HG02973 (cell line): ENCODE measurements around the gene PBX3.

Source experiments
- ATAC-seq: cut with Tn5 transposase; IDR thresholded peaks from one replicate; pipeline ENCODE4 v1.9.1; 2021; ENCODE audit warnings: moderate library complexity; ENCODE audit not compliant: unreplicated experiment

PBX3 gene

GRCh38 chr9:125747053-125747764, at the start of gene PBX3:
Gene PBX3, plus strand, starts transcription at chr9:125747373.
- ATAC-seq: peak; percentile 16

DNA sequence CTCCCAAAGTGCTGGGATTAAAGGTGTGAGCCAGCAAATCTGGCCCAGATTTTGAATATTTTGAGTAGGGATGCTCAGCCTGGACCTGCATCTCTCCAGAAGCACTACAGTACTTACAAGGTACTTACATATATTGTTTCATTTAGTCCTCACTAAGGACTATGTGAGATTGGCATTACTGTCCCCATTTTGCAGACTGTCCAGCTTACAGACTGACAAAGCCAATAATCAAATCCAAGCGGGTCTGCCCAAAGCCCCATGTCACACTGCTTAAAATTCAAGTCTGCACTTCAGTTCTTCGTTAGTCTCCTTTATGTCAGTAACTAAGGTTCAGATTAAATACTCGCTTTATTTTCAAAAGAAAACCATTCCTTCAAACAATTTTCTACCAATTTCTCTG, 47.3 kb upstream of the PBX3 start:
- no peak for ATAC-seq

GRCh38 chr9:125700791-125701190, 46.4 kb upstream of the PBX3 start:
- ATAC-seq: peak; percentile 85

- ATAC-seq: no peak
These were observed 45.8 kb upstream of the PBX3 start for GRCh38 chr9:125701351-125701750.

DNA sequence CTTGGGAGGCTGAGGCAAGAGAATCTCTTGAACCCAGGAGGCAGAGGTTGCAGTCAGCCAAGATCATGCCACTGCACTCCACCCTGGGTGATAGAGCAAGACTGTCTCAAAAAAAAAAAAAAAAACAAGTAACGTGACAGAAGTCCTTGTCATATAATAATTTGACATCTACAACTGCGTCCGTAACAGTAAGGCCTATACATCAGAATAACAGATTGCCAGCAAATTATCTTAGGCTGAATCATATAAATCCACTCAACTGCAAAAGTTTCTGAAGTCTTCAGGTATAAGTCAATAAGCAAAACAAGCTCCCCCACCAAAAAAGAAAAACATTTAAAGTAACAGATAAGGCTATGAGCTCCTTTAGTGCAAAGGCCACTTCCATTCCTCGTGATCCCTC, 43.5 kb upstream of the PBX3 start:
- ATAC-seq: no peak

DNA sequence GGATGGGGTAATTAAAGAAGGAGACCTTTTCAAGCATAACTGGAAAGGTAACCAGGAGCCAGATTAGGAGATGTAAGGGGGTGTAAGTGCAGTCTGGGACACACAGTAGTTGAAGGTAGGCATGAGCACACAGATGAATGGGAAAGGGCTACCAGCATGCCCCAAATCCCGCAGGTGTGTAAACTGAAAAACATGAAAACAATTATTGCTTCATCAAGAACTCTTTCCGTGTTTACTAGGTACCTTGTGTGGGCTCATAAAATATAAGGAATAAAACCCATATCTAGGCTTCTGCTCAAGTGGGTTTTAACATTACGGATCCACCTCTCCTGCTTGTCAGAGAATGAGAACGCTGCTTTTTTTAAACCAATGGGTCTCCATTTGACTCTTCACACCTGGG, 41.3 kb upstream of the PBX3 start:
- no peak for ATAC-seq

- ATAC-seq: peak; percentile 79
These were observed 40.3 kb upstream of the PBX3 start, which contains the start of gene MAPKAP1 for GRCh38 chr9:125706651-125707471. Gene MAPKAP1, minus strand, starts transcription at chr9:125707208. Its CDS starts 34,634 bp downstream, at chr9:125672574.

GRCh38 chr9:125707472-125707804, 39.7 kb upstream of the PBX3 start:
- peak; percentile 3 for ATAC-seq

DNA sequence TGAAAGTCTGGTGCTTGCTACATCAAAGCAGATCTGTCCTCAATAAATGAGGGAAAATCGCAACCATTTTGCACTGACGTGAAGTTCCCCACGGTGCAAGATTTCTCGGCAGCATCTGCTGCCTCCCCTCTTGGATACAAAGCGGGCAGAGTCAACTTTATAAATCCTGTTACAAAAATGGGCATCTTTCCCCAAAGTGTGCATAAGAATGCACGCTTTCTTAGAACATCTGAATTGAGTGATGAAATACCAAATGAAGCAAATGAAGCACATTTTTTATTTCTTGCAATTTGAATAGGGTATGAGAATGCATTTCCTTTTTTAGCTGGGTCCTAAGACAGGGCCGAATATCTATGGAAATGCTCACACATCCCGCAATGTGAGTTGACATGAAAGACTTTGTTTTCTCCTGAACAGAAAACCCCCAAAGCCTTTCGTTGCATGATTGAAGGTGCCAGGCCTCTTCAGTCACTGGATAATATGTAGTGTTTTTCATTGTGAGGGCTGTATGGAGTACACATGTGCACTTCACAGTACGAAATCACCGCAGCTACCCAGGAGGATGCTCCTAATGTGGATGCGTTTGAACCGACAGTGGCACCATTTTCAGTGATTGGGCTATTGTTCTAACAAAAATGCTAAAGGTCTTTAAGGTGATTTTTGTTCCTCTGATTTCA, 20.6 kb upstream of the PBX3 start:
- ATAC-seq: no peak

DNA sequence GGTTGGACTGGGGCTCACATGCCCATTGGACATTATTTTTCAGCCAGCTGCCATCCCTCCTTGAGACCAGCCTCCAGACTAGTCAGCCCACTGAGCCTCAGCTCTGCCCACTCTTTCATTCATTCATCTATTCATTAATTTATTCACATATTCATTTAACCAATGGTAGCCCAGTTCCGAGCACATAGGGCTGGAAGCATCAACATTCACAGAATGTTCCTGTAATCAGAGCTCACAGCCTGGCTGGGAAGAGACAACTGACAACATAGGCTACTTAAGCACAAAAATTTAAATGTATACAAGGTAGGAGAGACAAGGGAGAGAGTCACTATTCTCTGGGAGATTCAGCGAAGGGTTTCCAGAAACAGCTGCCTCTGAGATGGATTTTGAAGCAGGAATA, 17.0 kb upstream of the PBX3 start:
- ATAC-seq: no peak

GRCh38 chr9:125732562-125732961, 14.6 kb upstream of the PBX3 start:
- no peak for ATAC-seq

- no peak for ATAC-seq
These were observed 7.7 kb upstream of the PBX3 start for GRCh38 chr9:125739436-125739835.

DNA sequence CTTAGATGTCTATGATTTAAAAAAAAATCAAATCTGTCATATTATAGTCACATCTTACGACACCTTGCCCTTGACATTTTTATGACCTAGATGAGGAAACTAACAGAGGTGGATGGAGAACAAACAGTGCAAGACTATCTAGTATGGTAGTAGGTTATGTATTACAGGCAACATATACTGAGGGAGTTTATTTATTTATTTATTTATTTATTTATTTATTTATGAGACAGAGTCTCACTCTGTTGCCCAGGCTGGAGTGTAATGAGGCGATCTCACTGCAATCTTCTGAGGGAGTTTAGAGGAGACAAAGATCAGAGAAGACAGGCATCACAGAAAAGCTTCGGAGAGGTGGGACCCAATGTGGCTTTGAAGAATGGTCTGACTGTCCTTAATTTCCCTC, 4.5 kb upstream of the PBX3 start:
- no peak for ATAC-seq

DNA sequence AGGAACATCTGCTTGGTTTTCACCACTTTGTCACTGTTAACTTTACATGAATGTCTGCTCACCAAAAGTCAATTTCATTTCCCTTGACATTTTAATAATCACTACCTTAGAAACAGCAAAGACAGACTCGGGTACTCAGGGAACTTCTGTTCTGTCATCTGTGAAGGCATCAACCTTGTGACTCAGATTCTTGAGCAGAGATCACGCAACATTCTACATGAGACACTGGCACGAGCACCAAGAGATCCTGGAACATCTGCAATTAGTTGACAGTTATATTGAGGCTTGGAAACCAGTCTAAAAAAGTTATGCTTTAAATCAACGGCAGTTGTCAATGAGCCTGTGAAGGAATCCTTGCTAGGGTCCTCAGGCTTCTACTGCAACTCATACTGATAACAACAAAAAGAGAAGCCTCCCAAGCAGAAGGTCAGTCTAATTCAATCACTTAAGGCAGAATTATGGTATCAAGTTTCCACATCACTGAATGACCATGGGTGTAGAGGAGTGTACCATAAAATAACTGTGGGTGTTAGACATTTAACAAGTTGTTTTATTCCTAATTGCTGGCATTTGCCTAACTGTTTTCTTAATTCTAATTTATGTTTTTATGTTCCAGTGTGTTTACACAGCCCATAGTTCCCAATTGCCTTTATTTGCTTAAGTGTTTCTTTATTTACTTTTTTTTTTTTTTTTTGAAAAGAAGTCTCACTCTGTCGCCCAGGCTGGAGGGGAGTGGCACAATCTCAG, 3.3 kb upstream of the PBX3 start:
- ATAC-seq: no peak

- no peak for ATAC-seq
These were observed 2.6 kb upstream of the PBX3 start for GRCh38 chr9:125744616-125745015.

DNA sequence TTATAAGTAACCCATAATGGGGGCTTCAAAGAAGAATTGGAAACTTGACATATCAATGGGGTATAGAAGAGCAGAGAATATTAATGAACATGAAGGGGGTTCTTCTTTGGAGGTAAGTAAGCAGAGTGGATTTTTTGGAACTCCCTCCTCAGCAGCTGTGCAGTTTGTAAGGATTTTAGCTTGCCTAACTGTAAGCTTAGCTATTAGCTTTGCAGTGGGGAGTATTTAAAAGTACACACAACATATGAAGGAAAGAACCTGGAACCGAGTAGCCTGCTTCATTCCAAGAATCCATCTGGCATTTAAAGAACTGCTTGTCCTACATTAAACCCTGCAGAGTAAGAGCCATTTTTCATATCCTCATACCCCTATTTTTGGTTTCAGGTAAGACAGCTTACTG, 2.2 kb upstream of the PBX3 start:
- ATAC-seq: no peak

DNA sequence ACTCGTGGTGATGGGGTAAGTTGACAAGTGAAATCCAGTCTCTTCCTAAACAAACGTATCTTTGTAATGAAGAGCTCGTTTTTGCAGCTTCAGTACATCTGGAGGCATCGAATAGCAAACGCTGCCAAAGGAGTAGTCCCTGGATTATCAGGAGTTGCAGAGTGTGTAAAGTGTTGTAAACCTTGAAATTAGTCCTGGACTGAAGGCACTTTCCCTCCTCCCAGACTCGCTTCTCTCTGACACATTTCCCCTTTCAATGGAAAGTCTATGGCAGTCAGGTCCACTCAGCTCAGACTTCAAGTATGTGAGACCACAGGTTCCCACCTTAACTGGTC, 1.5 kb upstream of the PBX3 start:
- ATAC-seq: no peak

GRCh38 chr9:125746017-125746773, 978 bp upstream of the PBX3 start:
- peak; percentile 48 for ATAC-seq

DNA sequence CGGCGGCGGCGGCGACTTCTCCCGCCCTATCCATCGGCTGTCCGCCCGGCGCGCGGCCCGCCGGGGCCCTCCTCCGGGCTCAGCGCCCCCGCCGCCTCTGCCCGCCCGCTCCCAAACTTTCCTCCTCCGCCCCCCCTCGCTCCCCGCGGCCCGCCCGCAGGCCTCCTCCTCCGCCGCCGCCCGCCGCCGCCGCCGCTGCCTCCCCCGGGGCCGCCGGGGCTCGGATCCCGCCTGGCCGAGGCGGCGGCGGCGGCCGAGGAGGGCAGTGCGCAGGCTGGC, 460 bp upstream of the PBX3 start:
- no peak for ATAC-seq

DNA sequence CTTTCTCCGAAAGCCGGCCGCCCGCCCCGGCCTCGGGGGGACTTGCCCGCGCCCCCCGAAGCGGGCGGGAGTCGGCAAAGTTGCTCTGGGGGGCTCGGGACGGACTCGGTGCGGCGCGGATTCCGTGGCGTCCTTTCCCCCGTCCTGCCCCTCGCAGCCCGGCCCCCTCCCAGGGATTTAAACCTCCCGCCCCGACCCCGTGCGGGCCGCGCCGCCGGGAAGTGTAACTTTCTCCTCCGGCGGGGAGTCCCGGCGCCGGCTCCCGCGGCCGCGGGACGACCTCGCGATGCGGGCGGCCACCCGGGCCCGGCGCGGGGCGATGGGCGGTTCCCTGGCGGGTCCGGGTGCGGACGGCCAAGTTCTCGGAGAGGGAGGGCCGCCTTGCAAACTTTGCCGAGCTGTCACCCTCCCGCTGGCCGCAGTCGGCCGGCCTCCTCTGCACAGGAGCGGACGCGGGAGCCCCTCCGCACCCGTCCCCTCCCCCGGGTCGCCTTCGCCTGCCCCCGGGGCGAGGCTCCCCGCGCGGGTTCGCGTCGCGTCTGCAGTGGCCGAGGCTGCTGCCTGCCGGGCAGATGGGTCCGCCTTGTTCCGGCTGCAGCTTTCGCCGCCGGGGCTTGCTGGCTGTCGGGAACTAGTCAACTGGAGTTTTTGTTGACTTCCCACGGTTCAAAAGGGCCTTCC, 732 bp downstream of the PBX3 start:
- no peak for ATAC-seq
